Stimulated activated CD4-positive, alpha-beta T cell treated with anti-CD3 and anti-CD28 coated beads, TNF-alpha, amount 100 ng/mL, for 1 hour (primary cell): Measurements from ENCODE around the gene ABHD17B.

Experiments
- DNase-seq, 3 donors: peaks; one replicate each; pipeline ENCODE4 v3.0.0-alpha.2; 2020; ENCODE audit warnings: low read depth in 3 of 3, low spot score in 1 of 3

Gene ABHD17B

GRCh38 chr9:71822935-71823334 lies 88.1 kb downstream of the ABHD17B start:
- DNase-seq, result no peak

GRCh38 chr9:71822456-71822855 lies 88.5 kb downstream of the ABHD17B start:
- DNase-seq, result no peak

- no peak for DNase-seq
Measured at GRCh38 chr9:71821405-71821804, 89.6 kb downstream of the ABHD17B start.

GRCh38 chr9:71820403-71820921 lies 90.5 kb downstream of the ABHD17B start:
- DNase-seq, result no peak

GRCh38 chr9:71819115-71819739 lies 91.8 kb downstream of the ABHD17B start:
- DNase-seq, result peak in 1 of 3 donors; percentile 25

- DNase-seq, result no peak
Measured at GRCh38 chr9:71816916-71817451, 94.0 kb downstream of the ABHD17B start.
